ENCODE results near the gene ATG10.
A peak's percentile ranks its signal among the peaks of the same experiment; 100 is the strongest.
"Not testable (repeated sequence)": the region's sequence is repeated elsewhere in the genome, so short reads cannot be mapped to it uniquely, and the experiment has no call there.

ATG10 gene

DNA sequence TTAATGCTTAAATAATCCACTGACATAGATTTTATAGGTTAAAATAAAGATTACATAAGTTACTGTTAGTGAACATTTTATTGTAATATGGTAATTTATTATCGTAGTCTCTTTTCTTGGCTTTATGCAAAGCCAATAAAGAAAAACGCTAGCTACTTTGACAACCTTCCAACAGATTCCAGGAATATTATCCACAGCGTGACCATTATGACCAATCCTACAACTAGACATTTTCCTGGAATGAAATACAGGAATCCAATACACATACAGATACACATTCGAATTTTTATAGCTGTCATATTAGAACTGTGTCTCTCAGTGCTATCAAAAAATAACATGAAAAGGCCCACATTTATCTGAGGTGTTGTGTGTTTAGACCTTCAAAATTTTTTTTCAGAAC lies 293.2 kb downstream of the ATG10 start:
- H3K4me3 ChIP-seq (ENCODE audit: low read depth, low read length) = no peak overlapping the region
- TF ChIP-seq, protein P1, sequence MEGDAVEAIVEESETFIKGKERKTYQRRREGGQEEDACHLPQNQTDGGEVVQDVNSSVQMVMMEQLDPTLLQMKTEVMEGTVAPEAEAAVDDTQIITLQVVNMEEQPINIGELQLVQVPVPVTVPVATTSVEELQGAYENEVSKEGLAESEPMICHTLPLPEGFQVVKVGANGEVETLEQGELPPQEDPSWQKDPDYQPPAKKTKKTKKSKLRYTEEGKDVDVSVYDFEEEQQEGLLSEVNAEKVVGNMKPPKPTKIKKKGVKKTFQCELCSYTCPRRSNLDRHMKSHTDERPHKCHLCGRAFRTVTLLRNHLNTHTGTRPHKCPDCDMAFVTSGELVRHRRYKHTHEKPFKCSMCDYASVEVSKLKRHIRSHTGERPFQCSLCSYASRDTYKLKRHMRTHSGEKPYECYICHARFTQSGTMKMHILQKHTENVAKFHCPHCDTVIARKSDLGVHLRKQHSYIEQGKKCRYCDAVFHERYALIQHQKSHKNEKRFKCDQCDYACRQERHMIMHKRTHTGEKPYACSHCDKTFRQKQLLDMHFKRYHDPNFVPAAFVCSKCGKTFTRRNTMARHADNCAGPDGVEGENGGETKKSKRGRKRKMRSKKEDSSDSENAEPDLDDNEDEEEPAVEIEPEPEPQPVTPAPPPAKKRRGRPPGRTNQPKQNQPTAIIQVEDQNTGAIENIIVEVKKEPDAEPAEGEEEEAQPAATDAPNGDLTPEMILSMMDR (IDR thresholded peaks at IDR 0.05; ENCODE audit: low read depth, low read length) = no peak

DNA sequence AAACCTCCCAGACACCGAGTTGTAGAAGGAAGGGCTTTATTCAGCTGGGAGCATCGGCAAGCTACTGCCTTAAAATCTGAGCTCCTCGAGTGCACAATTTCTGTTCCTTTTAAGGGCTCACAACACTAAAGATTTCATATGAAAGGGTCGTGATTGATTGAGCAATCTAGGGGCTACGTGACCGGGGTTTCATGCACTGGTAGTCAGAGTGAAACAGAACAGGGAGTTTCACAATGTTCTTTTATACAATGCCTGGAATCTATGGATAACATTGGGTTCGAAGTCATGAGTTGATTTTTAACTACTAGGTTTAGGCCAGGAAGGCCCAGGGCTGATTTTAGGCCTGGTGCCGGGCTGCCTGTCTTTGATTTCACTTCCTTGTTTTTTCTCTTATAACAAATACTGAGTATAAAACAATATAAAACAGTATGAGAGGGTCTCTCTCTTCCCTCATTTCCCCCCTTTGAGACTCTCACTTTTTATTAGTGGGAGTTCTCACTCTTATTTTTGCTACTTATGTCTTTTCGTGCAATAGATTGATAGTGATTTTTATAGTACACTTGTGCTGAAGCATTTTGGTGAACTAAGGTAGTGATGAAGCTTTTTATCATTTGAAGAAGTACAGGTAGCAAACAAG lies 295.6 kb downstream of the ATG10 start:
- H3K4me3 ChIP-seq (ENCODE audit: low read depth, low read length) = not testable (repeated sequence)

DNA sequence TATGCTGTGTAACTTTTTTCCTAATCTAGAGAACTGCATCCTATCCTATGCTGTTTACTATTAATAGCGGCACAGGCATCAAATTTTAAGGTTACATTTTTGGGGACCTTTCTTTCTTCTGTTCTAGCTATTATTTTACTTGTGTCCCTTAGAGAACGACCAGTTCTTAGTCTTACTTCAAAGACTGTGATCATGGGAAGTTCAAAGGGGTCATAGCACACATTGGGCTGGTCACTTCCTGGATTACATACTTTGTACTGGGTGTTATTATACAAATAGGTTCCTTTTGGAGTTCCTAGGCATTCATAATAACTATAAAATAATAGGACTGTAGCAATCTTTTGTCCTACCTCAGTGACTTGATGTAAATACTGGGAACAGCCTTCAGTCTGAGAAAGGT lies 297.5 kb downstream of the ATG10 start:
- not testable (repeated sequence) for H3K4me3 ChIP-seq (ENCODE audit: low read depth, low read length)

DNA sequence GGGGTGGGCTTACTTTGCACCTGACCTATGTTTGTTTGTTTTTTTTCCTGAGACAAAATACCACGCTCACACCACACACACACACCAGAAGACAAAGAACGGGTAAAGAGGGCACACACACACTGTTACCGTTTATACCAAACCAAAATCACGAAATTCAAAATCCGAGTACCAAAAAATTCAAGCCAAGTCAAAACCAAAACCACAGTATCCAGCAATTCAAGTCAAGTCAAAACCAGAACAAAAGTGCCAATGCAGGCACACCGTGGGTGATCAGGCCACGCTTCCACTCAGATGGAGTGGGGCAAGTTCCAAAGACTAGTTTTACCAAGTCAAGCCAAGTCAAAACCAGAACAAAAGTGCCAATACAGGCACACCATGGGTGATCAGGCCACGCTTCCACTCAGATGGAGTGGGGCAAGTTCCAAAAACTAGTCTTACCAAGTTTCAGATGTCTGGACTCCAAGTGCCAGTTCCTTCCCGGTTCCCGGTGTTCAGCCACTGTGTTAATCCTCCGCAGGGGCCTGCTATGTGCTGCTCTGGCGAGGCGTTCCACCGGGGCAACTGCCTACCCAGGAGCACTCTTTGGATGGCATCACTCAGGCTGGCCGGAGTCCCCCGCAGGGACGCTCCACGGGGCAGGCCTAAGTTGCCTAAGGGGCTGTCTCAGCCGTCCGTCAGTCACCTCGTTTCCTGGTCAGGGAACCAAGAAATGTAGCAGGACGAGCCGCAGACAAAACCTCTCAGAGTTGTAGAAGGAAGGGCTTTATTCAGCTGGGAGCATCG lies 300.9 kb downstream of the ATG10 start:
- not testable (repeated sequence) for H3K4me3 ChIP-seq (ENCODE audit: low read depth, low read length)

DNA sequence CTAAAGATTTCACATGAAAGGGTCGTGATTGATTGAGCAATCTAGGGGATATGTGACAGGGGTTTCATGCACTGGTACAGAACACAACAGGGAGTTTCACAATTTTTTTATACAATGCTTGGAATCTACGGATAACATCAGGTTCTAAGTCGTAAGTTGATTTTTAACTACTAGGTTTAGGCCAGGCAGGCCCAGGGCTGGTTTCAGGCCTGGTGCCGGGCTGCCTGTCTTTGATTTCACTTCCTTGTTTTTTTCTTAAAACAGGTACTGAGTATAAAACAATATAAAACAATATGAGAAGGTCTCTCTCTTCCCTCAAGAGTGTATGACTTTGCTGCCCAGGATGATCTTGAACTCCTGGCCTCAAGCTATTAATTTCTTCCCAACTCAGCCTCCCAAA lies 301.6 kb downstream of the ATG10 start:
- H3K4me3 ChIP-seq (ENCODE audit: low read depth, low read length) = not testable (repeated sequence)

DNA sequence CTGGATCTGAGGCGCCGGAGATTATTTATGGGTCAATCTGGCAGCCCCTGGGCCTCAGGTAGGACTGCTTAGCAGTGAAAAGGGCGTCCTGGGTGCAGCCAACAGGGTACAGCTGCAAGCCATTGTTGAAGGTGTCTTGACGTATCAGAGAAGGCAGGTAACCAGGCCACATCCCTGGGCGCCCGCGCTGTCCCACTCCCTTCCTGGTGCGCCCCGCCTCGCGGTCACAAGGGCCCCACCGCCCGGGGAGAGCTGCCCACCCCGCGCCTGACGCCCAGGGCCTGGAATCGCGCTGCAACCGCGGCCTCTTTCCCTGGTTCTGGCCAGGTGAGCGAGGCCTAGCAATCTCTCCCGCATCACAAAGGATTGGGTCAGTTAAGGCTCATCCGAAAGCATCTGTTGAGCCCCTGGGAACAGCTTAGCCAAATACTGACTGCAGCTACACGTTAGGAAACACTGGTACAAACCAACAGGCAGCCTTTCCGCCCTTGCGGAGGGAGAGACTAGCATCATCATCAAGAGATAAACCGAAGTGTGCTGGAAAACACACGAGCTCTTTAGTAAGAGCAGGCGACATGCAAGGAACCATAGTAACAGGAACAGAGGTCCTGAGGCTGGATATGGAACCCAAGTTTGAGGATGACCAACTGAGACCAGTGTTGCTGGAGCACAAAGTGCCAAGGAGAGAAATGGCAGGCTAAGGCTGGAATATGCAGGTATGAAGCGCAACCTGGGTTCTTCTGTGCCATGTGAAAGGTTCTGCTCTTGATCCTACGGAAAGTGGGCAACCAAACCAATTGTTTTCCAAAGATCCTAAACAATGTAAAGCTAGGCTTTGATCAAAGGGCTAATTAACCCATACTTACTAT lies 302.8 kb downstream of the ATG10 start:
- no peak overlapping the region for H3K4me3 ChIP-seq (ENCODE audit: low read depth, low read length)
- TF ChIP-seq, protein P1 (IDR thresholded peaks at IDR 0.05; ENCODE audit: low read depth, low read length) = no peak

DNA sequence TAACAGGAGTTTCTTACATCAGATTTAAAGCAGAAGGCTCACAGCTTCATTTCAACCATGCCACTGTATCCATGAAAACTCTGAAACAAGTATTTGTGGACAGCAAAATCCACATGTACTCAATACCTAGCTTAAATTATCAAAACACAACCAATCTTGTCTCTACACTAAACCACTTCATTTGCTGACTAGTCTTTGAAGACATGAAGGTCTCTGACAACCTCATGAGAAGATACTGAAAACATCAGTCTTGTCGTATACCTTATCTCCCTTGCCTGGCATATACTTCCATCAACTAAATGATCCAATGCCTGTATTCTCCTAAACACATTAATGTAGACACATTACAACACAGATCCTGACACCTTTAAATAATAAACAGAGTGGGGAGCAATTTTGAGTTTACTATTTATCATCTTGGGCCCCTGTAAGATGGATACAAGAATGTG lies 303.4 kb downstream of the ATG10 start:
- TF ChIP-seq, protein P1 (IDR thresholded peaks at IDR 0.05; ENCODE audit: low read depth, low read length) = no peak
- H3K4me3 ChIP-seq (ENCODE audit: low read depth, low read length) = no peak overlapping the region

DNA sequence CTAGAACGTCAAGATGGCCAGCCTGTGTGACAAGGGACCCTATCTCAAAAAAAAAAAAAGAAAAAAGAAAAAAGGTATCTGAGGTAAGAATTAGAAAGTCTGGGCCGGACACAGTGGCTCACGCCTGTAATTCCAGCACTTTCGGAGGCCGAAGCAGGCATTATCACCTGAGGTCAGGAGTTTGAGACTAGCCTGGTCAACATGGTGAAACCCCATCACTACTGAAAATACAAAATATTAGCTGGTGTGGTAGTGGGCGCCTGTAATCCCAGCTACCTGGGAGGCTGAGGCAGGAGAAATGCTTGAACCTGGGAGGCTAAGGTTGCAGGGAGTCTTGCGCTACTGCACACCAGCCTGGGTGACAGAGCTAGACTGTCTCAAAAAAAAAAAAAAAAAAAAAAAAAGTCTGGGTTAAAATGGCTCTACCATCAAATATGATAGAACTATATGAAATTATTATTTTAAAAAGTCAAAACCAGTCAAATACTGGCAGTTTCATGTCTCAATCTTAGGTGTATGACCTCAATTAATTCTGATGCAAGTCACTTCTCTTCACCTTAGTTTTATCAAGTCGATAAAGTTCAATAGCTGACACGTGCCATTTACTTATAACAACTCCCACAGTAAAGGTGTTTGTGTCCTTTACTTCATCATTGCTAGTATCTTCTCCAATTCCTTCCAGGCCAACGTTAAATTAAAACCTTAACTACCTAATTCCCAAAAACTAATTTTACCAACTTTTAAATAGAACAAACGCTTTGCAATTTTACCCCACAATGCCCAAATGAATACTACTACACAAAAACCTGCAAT lies 305.2 kb downstream of the ATG10 start:
- TF ChIP-seq, protein P1 (IDR thresholded peaks at IDR 0.05; ENCODE audit: low read depth, low read length) = no peak

DNA sequence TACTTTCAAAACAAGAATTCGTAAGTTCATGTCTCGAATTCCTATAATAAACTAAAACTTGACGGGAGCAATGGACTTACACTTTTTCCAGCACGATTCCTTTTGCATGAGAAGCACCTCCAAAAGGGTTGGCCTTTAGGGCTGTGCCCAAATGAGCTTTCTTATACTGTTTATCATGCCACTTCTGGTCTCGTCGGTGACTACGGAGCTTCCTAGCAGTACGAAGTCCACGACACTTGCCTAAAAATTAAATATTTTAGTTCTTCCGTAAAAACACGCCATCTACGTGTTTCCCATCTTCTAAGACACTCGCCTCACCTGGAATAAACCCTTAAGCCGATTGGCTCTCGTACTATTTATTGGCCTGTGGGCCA lies 305.8 kb downstream of the ATG10 start:
- H3K4me3 ChIP-seq (ENCODE audit: low read depth, low read length) = peak overlapping the region; percentile 99
- TF ChIP-seq, protein P1 (IDR thresholded peaks at IDR 0.05; ENCODE audit: low read depth, low read length) = no peak

More for the DNA sequence above, 305.2 kb downstream of the ATG10 start:
- peak overlapping the region; percentile 99 for H3K4me3 ChIP-seq (ENCODE audit: low read depth, low read length)
